Measurements from ENCODE around the gene SLC30A4.

The SLC30A4 gene

DNA sequence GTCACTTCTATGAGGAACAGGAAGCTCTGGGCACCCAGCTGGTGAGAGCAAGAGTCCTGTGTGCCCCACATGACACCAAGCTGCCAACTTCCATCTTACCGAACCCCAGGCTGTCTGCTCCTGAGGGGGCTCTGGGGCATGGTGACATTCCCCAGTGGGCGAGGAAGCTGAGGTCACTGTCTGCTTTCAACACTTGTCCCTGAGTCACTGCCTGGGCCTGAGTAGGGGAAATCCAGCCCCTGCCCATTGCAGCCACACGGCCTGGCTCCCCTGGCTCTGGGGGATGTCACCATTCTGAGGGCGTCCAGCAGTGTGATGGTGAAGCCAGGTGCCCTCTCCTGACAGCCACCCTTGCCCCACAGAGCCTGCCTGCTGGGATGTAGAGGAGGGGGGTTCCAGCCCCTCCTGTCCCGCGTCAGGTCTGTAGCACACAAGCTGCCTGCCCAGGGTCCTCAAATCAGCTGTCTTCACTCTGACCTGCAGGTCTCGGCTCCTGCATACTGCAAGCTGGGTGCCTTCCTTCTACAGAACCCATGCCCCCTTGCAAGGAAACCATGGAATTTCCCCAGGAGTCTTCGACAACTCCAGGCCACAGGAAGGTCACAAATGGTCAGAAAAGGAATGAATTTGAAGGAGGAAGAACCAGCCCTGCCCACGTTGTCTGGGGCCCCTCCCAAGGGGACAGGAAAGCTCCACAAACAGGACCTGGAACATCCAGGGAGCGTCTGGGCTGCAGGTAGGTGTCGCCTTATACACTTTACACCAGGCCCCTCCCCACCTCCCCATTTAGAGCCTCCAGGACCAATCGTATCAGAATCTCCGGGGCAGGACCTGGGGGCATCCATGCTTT lies 74.3 kb downstream of the SLC30A4 start:
- TF ChIP-seq, protein P1, sequence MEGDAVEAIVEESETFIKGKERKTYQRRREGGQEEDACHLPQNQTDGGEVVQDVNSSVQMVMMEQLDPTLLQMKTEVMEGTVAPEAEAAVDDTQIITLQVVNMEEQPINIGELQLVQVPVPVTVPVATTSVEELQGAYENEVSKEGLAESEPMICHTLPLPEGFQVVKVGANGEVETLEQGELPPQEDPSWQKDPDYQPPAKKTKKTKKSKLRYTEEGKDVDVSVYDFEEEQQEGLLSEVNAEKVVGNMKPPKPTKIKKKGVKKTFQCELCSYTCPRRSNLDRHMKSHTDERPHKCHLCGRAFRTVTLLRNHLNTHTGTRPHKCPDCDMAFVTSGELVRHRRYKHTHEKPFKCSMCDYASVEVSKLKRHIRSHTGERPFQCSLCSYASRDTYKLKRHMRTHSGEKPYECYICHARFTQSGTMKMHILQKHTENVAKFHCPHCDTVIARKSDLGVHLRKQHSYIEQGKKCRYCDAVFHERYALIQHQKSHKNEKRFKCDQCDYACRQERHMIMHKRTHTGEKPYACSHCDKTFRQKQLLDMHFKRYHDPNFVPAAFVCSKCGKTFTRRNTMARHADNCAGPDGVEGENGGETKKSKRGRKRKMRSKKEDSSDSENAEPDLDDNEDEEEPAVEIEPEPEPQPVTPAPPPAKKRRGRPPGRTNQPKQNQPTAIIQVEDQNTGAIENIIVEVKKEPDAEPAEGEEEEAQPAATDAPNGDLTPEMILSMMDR (IDR thresholded peaks at IDR 0.05) = no peak
- no peak overlapping the region for H3K4me3 Mint-ChIP-seq
- peaks cover 17% of the 10 kb centered on the region for H3K9me3 Mint-ChIP-seq
- no peak overlapping the region for H3K27ac Mint-ChIP-seq
- H3K4me1 Mint-ChIP-seq = peaks cover 7% of the 10 kb centered on the region
- H3K27me3 Mint-ChIP-seq (ENCODE audit: low read depth, poor library complexity) = peaks cover 4% of the 10 kb centered on the region
- no peak for DNase-seq
- peaks cover 3% of the 10 kb centered on the region for H3K36me3 Mint-ChIP-seq (ENCODE audit: low read depth)

GRCh38 chr15:45443645-45444044 lies 78.9 kb downstream of the SLC30A4 start:
- peaks cover 12% of the 10 kb centered on the region for H3K4me1 Mint-ChIP-seq
- no peak overlapping the region for H3K27ac Mint-ChIP-seq
- TF ChIP-seq, protein P1 (IDR thresholded peaks at IDR 0.05) = no peak
- H3K36me3 Mint-ChIP-seq (ENCODE audit: low read depth) = no peaks in the 10 kb centered on the region
- DNase-seq = no peak
- H3K9me3 Mint-ChIP-seq = no peaks in the 10 kb centered on the region
- no peak overlapping the region for H3K4me3 Mint-ChIP-seq
- peaks cover 2% of the 10 kb centered on the region for H3K27me3 Mint-ChIP-seq (ENCODE audit: low read depth, poor library complexity)

DNA sequence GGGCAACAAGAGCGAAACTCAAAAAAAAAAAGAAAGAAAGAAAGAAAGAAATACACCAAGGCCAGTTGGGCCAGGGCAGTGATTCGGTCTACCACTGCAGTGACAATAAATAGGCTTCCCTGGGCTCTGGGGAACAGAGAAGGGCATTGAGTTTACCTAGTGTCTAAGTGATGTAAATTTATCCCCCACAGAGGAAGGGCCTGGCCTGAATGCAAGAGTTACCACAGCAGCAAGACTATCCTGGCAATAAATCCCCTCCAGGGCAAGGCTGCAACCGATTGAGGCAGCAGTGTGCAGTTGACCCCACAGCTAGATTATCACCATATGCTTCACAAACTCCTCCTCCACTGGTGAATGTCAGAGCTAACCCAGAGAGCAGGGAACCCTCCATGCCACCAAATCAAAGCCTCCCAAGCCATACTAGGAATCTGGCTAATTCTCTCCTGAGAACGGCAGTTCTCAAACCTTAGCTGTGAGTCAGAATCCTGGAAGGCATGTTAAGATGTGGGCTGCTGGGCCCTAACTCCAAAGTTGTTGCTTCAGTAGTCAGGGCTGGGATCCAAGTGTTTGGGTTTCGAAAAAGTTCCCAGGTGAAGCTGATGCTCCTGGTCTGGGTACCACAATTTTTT lies 79.9 kb downstream of the SLC30A4 start:
- H3K4me3 Mint-ChIP-seq = no peak overlapping the region
- no peak for DNase-seq
- no peaks in the 10 kb centered on the region for H3K36me3 Mint-ChIP-seq (ENCODE audit: low read depth)
- H3K4me1 Mint-ChIP-seq = peaks cover 7% of the 10 kb centered on the region
- TF ChIP-seq, protein P1 (IDR thresholded peaks at IDR 0.05) = no peak
- peaks cover 2% of the 10 kb centered on the region for H3K27me3 Mint-ChIP-seq (ENCODE audit: low read depth, poor library complexity)
- no peak overlapping the region for H3K27ac Mint-ChIP-seq
- H3K9me3 Mint-ChIP-seq = no peaks in the 10 kb centered on the region

GRCh38 chr15:45441686-45442085 lies 80.9 kb downstream of the SLC30A4 start:
- H3K9me3 Mint-ChIP-seq = no peaks in the 10 kb centered on the region
- TF ChIP-seq, protein P1 (IDR thresholded peaks at IDR 0.05) = no peak
- peaks cover 2% of the 10 kb centered on the region for H3K27me3 Mint-ChIP-seq (ENCODE audit: low read depth, poor library complexity)
- H3K36me3 Mint-ChIP-seq (ENCODE audit: low read depth) = no peaks in the 10 kb centered on the region
- H3K27ac Mint-ChIP-seq = no peak overlapping the region
- no peak for DNase-seq
- peaks cover 7% of the 10 kb centered on the region for H3K4me1 Mint-ChIP-seq
- H3K4me3 Mint-ChIP-seq = no peak overlapping the region

DNA sequence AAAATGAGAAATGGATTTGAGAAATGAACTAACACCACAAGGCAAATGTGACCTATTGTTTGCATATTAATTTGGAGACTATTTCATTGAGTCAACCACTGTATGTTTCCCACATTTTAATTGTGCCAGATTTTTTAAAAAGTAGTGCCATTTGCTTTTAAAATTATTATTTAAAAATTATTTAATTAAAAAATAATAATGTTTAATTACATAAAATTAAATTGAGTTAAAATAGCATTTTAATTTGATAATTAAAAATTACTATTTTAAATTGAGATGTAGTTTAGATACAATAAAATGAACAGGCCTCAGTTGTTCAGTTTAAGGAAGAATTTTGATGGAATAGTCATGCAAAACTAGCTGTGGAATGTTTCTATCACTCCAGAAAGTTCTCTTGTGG lies 81.5 kb downstream of the SLC30A4 start:
- Mint-ChIP-seq H3K9me3 (no peaks in the 10 kb centered on the region), H3K27ac (no peak overlapping the region), H3K4me3 (no peak overlapping the region), H3K36me3 (ENCODE audit: low read depth) (no peaks in the 10 kb centered on the region), H3K27me3 (ENCODE audit: low read depth, poor library complexity) (peaks cover 2% of the 10 kb centered on the region), H3K4me1 (peaks cover 7% of the 10 kb centered on the region)
- TF ChIP-seq, protein P1 (IDR thresholded peaks at IDR 0.05) = no peak
- no peak for DNase-seq

Data from nephron progenitor cell (in vitro differentiated cells).